Right ventricle myocardium superior (tissue), 1 donor: ENCODE data around the gene EYA4. TPM values are rescaled to one million over a fixed set of nuclear protein-coding genes. Genes with fewer than 3 reads are reported as not detected.

Source experiments
- ATAC-seq: fragments of 200-7000 bp; cut with Tn5 transposase; one replicate; pipeline ENCODE4 v1.9.1; 2020; ENCODE audit warnings: mild to moderate bottlenecking; ENCODE audit not compliant: poor library complexity
- DNase-seq: peaks from one replicate; pipeline ENCODE4 v3.0.0-alpha.2; 2020
- intact Hi-C: fragments of 100-400 bp; cut with DNase I; formaldehyde crosslinking; loops from one replicate; pipeline ENCODE4 v1.11.2; 2022
- total RNA-seq: library from RNA; stranded (reverse); fragmentation: NEBNext Ultra II Directional; extraction: Animal tissue kit (Norgen Biotek cat#: 25700); gene quantifications from one replicate; pipeline ENCODE4 v1.2.1, GENCODE V29; 2021
- donor health status: DM: no; HTN: yes; CAD: no; lungs with severe emphysema.

Gene EYA4
- total RNA-seq, 1 donor from 2014 or later, result 20.4 TPM

DNA sequence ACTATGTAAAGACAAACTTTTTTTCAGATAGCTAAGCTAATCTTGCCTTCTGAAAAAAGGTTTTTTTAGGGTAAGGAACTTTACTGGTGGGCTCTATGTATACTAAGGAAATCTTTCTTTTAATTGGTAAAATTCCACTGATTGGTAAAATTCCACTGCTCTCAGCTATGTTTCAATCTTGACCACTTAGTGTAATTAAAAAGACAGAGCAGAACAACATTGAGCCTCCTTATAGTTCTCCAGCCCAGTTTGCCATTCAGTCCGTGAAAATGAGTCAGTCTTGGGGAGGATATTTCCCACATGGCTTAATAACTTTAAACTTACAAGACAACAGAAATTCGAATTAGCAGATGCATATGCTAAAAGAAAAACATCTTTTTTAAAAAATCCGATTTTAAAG is 92.7 kb downstream of the EYA4 start:
- no peak for ATAC-seq
- intact Hi-C loops, result no loop called here

DNA sequence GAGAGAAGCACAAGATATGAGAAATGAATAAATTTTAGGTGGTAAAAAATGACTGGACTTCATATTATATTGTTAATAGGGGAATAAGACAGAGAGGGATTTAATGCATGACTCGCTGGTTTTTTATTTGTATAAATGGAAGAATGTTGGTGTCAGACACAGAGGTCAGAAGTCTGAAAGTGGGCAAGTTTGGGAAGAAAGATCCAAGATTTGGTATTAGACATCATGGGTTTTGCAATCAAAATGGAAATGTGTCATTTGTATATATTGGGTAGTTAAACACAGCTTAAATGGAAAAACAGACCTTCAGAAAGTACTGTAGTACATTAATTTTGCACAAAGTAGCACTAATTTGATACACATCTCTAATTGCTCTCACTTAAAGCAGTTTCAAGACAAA is 96.2 kb downstream of the EYA4 start:
- ATAC-seq (no peak), DNase-seq (no peak)
- intact Hi-C loops, result no loop called here

More for the DNA sequence above, 92.7 kb downstream of the EYA4 start:
- DNase-seq, result no peak

DNA sequence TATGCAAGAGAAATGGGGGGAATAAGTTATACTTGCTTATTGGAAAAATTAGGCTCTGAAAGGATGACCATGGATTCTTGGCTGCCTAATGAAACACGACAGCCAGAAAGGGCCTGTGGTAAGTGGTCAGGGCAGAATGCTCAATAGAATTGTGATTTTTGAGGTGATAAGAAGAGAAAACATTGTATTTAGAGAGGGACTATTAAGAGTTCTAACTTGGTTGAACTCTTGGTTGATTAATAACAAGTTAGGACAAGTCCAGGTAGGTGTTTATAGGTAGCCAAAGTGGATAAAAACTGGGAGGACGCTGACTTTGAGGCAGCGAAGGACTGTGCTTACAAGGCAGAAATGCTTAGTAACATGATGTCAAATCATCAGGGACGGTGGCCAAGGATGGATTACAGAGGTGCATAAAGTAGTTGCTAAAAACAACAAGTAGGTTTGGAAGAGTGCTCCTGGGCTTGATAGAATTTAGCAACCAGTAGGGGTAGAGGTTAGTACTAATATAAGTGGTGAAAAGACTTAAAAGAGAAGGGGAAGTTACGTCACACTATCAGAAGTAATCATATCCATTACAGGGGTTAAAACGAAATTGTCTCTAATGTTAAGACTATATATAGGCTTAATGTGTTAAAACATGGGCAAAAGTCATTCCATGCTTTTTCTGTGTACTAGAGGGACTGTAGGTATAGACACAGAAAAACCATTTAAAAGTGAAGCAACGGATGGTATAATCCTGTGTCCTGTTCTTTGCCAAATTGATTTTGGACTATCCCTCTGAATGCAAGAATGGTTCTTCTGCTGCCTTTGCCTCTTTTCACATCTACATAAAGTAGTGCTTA is 98.6 kb downstream of the EYA4 start:
- ATAC-seq (peak; percentile 25), DNase-seq (no peak)
- intact Hi-C loops, result no loop called here

DNA sequence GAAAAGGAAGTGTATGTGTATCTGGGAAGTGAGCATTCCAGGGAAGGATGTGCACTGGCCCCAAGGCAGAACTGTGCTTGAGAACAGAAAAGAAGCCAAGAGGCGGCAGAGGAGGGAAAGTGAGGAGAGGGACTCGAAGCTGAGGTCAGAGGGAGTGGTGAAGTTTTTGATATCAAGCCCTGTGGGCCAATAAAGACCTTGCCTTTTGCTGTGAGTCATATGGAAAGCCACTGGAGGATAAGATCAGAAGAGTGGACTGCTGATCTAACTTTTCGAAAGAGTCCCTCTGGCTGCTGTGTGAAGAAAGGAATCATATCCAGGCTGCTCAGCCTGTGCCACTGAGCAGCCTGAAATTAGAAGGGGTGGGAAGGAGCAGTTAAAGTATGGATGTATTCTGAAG is 99.4 kb downstream of the EYA4 start:
- no peak for DNase-seq
- intact Hi-C loops, result no loop called here
- no peak for ATAC-seq

DNA sequence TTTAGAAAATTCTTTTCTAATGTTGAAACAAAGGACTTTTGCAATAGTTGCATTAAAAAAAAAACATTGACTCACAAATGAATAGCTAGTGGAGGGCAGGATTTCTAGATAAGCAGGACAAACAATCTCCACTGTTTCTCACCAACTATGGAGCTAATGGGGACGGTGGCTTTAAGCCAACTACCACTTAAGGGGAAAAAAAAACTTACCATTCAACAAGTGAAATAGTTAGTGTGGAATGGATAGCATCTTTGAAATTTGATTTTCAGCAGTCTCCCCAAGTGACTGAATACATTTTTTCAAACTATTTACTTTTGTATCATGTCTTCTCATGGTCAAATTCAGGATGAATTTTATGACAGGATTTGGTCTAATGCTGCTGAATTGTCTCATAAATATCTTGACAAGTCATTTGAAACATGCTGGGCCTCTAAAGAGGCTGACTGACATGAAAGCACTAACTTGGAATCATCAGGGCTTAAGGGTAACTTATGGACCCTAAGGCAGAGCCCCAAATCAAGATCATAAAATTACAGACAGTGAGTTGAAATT is 100.5 kb downstream of the EYA4 start:
- ATAC-seq, result no peak
- intact Hi-C loops, result no loop called here
- DNase-seq, result no peak

DNA sequence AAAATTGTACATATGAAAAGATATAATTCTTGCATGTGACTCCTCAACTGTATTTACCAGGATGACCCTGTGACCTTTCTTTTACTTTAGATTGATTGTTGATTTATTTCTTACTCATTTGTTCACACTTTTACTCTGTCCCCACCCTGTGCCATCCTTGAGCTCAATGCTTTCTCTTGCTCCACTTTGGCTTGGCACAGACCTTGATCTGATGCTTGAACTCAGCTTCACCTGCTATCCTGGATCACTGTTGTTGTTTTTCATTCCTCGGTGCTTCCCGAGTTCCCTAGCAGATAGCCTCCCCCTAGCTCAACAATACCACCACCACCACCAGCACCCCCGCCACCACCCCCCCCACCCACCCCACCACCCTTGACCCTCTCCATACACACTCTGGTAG is 102.1 kb downstream of the EYA4 start:
- DNase-seq (no peak), ATAC-seq (no peak)
- intact Hi-C loops, result no loop called here

DNA sequence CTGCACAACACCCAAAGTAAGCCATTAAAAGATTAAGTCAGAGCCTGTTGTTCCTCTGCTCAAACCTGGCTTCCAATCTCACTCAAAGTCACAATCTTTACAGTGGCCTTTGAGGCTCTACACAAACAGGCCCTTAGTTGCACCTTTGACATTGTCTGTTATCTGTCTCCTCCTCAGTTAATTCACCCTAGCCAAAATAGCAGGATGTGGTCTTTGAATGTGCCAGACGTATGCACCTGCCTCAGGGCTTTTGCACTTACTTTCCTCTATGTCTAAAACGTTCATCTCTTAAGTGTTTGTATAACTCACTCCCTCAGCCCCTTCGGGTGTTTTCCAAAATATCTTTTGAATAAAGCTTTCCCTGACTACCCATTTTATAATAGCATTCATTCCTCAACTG is 107.7 kb downstream of the EYA4 start:
- intact Hi-C loops, result no loop called here
- ATAC-seq, result no peak

DNA sequence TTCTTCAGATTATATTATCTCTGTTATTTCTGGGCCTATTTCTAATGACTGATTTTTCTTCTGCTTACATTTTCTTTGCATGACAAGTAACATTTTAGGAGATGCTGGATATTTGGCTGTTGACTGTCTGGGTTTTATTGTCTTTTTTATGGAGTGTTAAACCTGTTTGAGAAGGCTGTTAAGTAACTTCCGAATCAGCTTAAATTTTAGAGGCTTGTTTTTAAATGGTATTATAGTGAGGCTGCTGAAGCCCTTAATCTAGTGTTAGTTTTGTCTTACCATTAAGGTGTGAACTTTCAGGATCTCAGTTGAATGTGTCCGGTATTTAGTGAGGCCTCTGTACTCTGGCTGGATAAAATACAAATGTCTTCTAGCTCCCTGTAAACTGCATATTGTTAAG is 109.8 kb downstream of the EYA4 start:
- ATAC-seq, result no peak
- intact Hi-C loops, result no loop called here

More for the DNA sequence above, 107.7 kb downstream of the EYA4 start:
- DNase-seq, result no peak

DNA sequence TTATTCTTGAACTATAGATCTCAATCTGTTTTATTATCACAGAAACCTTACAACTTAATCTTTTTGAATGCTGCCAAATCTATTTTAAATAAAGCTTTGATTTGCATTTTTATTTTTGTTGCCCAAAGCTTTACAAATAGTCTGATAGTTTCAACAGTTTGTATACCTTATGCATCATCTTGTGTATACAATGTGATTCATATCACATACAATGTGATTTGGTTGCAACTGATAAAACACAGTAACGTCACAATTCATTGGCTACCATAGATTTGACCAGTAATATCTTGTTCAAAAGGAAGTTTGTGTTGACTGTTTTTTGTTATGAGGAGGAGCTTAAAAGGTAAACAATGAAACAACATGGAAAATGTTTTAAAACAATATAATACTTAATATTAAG is 110.9 kb downstream of the EYA4 start:
- intact Hi-C loops, result no loop called here
- DNase-seq (no peak), ATAC-seq (no peak)

More for the DNA sequence above, 109.8 kb downstream of the EYA4 start:
- DNase-seq, result no peak

DNA sequence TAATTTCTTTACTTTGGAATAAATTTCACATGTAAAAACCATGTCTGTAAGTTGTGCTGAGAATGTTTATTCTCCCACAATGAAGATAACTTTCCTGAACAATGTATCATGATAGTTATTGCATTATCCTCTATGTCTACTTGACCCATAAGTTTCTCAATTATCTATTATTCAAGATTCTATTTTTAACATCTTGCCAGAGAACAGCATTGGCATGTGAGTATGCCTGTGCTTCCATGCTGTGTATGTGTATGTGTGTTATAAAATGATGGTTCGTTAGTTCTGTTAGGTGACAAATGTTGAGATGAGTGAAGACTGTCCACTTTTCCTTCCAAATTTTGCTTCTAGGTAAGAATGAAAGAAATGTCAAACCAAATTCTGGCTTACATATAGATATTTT is 111.9 kb downstream of the EYA4 start:
- no peak for DNase-seq
- peak; percentile 58 for ATAC-seq
- intact Hi-C loops, result no loop called here

DNA sequence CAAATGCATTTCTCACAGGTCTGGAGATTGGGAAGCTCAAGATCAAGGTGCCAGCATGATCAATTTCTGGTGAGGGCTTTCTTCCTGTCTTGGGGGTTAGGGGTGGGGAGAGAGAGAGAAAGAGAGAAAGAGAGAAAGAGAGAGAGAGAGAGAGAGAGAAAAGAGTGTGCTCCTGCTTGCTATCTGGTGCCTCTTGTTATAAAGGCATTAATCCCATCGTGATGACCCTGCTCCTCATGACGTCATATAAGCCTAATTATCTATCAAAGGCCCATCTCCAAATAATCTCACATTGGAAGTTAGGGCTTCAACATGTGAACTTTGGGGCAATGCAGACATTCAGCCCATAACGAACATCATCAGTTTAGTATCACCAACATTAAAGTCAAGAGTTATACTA is 114.8 kb downstream of the EYA4 start:
- DNase-seq, result no peak
- intact Hi-C loops, result no loop called here
- ATAC-seq, result no peak

DNA sequence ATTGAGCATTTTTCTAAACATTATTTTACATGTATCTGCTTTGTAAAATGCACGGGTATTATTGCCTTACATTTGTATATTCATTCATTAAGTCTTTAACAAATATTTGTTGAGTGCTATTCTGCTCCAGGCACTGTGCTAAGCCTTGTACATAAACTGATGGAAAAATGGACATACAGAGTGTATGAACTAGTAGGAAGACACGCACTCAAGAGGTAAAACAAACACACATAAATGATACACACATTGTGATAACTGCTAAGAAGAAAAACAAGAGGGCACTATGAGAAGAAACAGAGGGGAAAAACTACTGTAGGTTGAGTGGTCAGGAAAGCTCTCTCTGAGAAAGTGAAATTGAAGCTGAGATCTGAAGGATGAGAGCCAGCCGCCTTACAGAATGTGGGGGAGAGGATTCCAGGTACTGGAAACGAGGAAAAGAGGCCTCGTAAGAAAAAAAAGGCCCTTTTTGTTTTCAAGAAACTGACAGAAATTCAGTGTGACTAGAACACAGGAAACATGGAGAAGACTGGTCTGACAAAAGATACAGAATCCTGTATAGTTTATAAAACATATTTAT is 117.5 kb downstream of the EYA4 start:
- intact Hi-C loops, result no loop called here
- ATAC-seq (no peak), DNase-seq (no peak)

DNA sequence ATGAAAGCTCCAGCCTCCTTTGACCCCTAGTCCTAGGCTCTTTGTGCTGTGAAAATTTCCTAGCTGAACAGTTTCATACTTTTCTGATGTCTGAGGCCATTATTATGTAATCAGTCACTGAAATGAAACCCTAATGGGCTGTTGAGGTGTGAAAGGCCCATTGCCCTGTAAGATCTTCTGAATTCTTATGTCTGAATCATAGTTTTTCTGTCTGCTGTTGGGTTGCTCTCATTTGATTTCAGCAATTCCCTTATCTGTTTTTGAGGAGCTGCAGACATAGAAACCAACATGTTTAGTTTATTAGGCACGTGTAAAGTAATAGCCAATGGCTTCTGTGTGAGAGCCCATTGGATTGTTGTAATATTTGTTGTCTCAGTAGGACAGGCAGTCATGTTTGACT is 118.1 kb downstream of the EYA4 start:
- intact Hi-C loops, result no loop called here
- DNase-seq, result no peak
- ATAC-seq, result peak; percentile 17

DNA sequence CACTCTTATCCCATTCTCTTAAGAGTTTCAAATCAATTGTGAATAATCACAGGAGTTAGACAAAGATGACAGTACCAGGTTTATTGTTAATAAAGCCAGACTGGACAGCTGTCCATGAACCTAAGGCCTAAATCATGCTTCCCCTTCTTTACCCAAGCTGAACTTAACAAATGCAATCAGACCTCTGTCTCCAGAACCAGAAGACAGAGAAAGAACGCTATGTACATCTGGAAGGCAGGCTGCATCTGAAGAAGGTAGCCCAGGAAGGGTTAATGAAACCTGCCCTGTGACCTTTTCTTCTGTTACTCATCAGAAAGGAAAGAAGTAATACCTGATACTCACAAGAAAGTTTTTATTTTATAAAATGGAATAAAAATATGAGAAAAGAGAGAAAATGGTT is 118.6 kb downstream of the EYA4 start:
- intact Hi-C loops, result no loop called here
- ATAC-seq, result peak; percentile 51
- no peak for DNase-seq

DNA sequence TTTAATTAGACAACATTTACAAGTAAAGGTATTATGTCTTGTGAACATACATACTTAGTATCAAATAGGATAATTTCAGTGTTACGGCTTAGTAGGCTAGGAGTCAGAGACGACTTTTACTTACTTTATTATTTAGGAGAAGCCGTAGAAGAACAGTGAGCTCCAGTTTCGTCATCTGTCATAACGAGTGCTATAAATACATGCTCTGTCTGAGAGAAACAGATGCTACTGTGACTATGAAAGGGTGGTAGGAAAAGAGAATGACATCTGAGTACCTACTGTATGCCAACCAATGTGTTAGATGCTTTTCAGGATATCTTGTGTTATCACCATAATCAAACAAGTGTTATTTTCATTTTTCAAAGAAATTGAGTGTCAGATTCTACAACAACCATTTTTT is 119.0 kb downstream of the EYA4 start:
- DNase-seq, result no peak
- peak; percentile 85 for ATAC-seq
- intact Hi-C loops, result no loop called here

DNA sequence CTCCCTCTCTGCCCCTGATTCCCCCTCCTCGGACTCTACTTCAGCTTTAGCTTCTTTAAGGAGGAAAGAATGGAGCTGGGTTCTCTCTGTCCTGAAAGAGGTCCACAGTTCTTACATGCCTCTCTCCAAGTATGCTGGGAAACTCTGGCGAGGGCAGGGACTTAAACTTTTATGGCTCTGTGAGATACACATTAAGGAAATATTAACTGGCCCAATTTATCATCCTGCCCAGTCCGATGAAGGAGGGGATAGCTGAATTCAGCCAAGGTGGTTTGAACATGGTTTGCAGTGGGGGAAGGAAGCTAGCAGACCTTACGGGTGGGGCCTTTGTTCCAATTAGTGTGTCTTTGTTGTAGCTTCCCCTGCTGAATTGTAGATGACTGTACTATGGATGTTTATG is 121.7 kb downstream of the EYA4 start:
- intact Hi-C loops, result no loop called here
- no peak for ATAC-seq
- no peak for DNase-seq

DNA sequence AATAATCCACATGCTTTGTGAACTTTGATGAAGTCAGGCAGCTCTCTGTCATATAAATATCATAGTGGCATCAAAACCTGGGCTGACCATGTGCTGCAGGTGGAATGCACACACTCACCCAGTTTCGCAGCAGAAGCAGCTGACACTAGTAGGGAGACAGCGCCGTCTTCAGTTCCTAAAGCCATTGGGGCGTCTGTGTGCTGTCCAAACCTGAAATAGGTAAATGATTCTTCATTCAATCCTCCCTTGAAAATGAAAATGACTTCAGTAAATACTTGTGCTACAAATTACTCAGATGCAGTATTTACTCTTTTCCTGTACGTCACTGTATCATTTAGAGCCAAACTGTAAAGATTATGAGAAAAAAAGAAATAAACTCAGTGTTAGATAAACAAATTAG is 127.5 kb downstream of the EYA4 start:
- DNase-seq (no peak), ATAC-seq (peak; percentile 55)
- intact Hi-C loops, result no loop called here

DNA sequence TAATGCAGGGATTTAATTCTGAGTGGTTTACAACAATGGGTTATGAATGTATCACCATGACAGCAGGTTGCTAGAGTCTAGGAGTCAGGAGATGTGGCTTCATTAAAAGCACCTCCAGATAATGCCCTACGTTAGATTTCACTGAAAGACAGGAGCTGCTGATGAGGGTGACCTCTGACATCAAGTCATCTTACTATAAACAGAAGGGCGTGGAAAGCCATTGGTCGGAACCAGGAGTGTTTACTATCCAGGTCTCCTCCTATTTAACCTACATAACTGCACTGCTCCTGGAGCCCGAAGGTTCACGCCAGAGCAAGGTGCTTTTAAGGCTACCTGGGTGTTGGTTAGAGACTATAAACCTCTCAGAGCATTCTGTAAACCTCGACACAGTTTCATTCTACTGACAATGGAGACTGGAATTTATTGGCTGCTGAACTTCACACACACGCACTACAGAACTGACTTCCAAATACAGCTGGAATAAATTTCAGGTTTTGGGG is 128.7 kb downstream of the EYA4 start:
- ATAC-seq (no peak), DNase-seq (no peak)
- intact Hi-C loops, result no loop called here

DNA sequence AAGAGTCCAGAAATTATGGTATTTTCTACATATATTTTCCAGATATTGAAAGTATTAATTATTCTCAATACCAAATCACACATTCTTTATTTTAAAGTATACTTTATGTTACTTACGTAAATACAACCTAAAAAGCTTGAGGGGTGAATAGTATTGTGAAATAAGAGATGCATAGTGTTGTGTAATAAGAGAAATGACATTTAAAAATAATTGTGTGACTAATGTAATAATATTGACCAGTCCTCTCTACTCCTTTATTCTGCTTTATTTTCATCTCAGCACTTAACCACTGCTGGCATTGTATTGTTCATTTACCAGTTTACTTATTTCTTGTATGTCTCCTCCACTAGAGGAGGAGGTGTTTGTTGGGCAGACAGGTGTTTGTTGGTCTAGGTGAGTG is 135.6 kb downstream of the EYA4 start:
- intact Hi-C loops, result no loop called here
- ATAC-seq, result no peak

DNA sequence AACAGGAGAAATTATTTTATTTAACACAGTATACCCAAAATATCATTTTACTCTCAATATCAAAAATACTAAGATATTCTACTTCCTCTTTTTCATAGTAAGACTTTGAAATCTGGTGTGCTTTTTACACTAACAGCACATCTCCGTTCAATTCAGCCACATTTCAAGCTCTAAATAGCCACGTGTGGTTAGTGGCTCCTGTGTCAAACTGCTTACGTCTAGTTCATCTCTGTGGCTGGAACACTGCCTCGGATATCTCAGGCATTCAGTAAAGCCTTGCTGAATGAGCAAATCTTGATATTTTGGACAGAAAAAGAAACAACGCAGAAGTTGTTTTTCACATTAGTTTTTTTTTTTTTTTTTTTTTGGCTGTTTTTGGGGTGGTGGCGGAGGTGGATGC is 136.1 kb downstream of the EYA4 start:
- intact Hi-C loops, result no loop called here
- ATAC-seq (no peak), DNase-seq (no peak)

More for the DNA sequence above, 135.6 kb downstream of the EYA4 start:
- no peak for DNase-seq
